CD4-positive, alpha-beta T cell treated with Interleukin-17A for 1 hour (primary cell): ENCODE results near the gene PLEKHA6.

Experiments used
- DNase-seq: peaks from one replicate; pipeline ENCODE4 v3.0.0-alpha.2; 2020

PLEKHA6 gene

GRCh38 chr1:204354579-204354978 lies 5.2 kb downstream of the PLEKHA6 start:
- no peak for DNase-seq

- DNase-seq = no peak
These were observed 6.4 kb downstream of the PLEKHA6 start for GRCh38 chr1:204353213-204353910.

GRCh38 chr1:204350857-204351573 lies 8.7 kb downstream of the PLEKHA6 start:
- no peak for DNase-seq

- DNase-seq = no peak
These were observed 9.4 kb downstream of the PLEKHA6 start for GRCh38 chr1:204350312-204350711.

- DNase-seq = no peak
These were observed 10.1 kb downstream of the PLEKHA6 start for GRCh38 chr1:204349602-204350001.

GRCh38 chr1:204348722-204349121 lies 11.0 kb downstream of the PLEKHA6 start:
- DNase-seq = no peak

GRCh38 chr1:204348242-204348641 lies 11.5 kb downstream of the PLEKHA6 start:
- DNase-seq = no peak

GRCh38 chr1:204345941-204346645 lies 13.6 kb downstream of the PLEKHA6 start:
- no peak for DNase-seq

GRCh38 chr1:204345438-204345841 lies 14.3 kb downstream of the PLEKHA6 start:
- no peak for DNase-seq

GRCh38 chr1:204344665-204345355 lies 14.9 kb downstream of the PLEKHA6 start:
- no peak for DNase-seq

- DNase-seq = no peak
These were observed 15.9 kb downstream of the PLEKHA6 start for GRCh38 chr1:204343802-204344201.

- no peak for DNase-seq
These were observed 16.5 kb downstream of the PLEKHA6 start for GRCh38 chr1:204343247-204343646.

GRCh38 chr1:204342310-204342709 lies 17.4 kb downstream of the PLEKHA6 start:
- no peak for DNase-seq

GRCh38 chr1:204341380-204341779 lies 18.3 kb downstream of the PLEKHA6 start:
- no peak for DNase-seq

GRCh38 chr1:204340081-204340889 lies 19.4 kb downstream of the PLEKHA6 start:
- no peak for DNase-seq

- no peak for DNase-seq
These were observed 20.2 kb downstream of the PLEKHA6 start for GRCh38 chr1:204339541-204339940.

- DNase-seq = no peak
These were observed 20.7 kb downstream of the PLEKHA6 start for GRCh38 chr1:204338997-204339396.

GRCh38 chr1:204338360-204338759 lies 21.4 kb downstream of the PLEKHA6 start:
- DNase-seq = no peak

- DNase-seq = no peak
These were observed 22.1 kb downstream of the PLEKHA6 start for GRCh38 chr1:204337583-204337982.

- no peak for DNase-seq
These were observed 22.7 kb downstream of the PLEKHA6 start for GRCh38 chr1:204337036-204337429.

- no peak for DNase-seq
These were observed 23.2 kb downstream of the PLEKHA6 start for GRCh38 chr1:204336421-204337035.

GRCh38 chr1:204335533-204335932 lies 24.2 kb downstream of the PLEKHA6 start:
- DNase-seq = no peak
